HG02840 (cell line): ENCODE measurements around the gene WFIKKN2.

Experiments used
- ATAC-seq: cut with Tn5 transposase; IDR thresholded peaks from one replicate; pipeline ENCODE4 v1.9.1; 2021; ENCODE audit warnings: mild to moderate bottlenecking, moderate library complexity, moderate number of reproducible peaks; ENCODE audit not compliant: unreplicated experiment, low FRiP score

Gene WFIKKN2

DNA sequence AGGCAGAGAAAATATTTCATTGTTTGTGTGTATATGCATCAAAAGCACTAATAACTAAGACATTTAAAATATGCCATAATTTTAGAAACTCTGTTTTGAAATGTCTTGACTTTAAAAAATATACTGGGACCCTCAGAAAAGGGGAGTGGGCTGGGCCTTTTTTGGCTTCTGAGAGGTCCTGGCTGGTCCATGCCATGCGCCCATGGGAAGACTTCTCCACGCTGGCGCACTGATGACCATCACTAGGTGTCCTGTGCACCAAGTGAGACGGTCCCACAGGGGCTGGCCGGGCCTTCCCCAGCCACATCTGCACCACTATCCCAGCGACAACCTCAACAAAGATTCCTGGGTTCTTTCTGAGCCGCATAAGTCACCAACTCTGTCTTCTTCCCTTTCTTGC lies 27.0 kb upstream of the WFIKKN2 start:
- no peak for ATAC-seq

DNA sequence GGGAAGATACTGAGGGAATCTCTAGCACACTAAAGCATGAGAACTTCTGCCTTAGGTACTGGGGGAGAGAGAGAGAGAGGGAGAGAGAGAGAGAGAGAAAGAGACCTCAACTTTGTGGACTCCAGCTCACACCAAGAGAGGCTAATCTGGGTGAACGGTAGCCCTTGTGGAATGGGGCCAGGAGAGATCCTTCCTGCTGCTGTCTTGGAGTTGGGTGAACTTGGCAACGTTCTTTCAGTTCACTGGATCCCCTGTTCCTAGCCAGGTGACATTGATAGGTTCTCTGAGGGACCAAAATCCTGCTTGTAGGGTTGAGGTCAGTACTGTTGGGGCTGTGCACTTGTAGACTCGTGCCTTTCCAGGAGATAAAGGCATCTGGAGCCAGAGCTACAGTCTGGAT lies 26.5 kb upstream of the WFIKKN2 start:
- no peak for ATAC-seq

DNA sequence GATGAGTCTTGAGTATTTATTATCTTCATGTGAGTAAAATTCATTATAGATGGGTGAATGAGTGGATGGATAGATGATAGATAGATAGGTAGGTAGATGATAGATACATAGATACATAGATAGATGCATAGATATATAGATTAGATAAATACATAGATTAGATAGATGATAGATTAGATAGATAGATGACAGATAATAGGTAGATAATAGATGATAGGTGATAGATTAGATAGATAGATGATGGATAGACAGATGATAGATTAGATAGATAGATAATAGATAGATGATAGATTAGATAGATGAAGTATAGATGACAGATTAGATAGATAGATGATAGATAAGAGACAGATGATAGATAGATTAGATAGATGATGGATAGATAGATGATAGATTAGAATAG lies 21.8 kb upstream of the WFIKKN2 start:
- no peak for ATAC-seq

DNA sequence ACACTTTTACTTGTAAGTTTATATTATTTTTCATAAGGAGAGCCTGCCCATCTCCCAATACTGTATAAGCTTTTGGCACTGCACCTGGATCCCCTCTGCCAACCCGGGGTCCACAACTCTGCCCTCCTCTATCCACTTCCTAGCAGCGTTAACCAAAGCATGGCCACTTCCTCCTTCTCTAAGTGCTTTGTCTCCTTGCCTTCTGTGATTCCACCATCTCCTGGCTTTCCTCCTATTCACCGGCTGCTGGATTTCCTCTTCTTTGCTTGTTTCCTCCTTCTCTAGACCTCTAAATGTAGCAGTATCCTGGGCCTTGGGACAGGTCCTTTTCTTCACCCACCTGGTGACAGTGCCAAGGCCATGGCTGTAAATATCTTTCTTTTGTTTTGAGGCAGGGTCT lies 20.0 kb upstream of the WFIKKN2 start:
- ATAC-seq, result no peak

DNA sequence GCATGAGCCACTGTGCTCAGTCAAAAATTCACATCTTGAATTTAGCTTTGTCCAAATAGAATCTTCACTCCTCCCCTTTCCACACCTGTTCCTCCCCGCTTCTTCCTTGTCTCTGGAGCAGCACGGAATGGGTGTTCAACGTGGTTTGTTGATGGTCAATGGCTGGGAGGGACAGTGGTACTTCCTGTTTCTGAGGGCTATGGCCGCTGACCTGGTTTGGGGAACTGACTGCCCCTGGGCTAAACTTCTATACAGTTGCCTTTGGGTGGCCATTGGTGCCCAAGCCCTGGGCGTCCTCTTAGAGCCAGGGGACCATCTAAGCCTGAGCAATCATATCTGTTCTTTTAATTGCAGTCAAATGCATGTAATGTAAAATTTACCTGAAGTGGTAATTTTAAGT lies 19.1 kb upstream of the WFIKKN2 start:
- ATAC-seq, result no peak

DNA sequence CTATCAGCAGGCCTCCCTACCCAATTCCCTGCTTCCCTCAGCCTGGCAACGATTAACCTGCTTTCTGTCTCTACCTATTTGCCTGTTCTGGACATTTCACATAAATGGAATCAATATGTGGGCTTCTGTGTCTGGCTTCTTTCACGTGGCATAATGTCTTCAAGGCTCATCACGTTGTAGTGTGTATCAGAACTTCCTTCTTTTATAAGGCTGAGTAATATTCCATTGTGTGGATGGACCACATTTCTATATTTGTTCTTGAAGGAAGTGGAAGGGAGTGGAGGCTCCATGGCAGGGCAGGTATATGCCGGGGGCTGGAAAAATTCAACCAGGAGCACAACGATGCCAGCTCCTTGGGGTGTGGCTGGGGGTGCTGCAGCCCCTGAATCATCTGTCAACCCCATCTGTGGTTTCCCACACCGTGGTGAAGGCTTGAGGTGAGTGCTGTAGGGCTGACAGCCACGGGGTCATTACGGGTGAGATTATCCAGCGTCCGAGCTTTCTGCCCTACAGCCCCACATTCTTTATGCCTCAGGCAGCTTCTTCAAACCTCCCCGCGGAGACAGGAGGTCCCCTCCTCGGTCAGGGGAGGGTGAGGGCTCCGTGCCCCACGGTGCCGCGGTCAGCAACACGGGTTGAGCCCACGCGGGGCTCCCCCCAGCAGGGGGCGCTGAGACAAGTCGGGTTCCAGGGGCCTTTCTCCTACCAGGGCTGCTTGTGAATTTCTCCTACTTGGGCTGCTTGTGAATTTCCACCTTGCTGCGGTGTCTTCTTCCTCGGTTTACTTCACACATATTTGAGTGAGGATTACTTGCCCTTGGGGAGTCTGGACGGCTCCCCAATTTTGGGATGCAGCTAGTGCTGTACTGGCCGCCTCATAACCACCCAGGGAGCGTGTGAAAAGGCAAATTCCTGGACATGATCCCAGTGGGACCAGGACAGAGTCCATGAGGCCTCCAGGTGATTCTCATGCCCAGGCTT lies 18.3 kb upstream of the WFIKKN2 start:
- no peak for ATAC-seq

DNA sequence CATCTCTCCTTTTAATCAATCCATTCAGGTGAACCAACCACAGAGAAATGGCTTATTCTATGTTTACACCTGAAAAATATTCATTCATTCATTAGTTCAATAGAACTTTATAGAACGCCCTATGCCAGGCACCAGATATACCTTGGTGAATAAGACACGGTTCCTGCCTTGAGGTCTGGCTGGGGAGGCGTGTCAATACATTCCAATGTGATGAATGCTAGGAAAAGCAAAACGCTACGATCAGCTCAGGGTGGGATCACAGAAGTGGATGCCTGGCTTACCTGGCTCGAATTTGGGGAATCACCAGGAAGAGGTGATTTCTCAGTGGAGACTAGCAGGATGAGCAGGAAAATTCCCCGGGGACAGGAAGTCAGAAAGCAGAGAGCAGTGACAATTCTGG lies 17.5 kb upstream of the WFIKKN2 start:
- ATAC-seq, result no peak

DNA sequence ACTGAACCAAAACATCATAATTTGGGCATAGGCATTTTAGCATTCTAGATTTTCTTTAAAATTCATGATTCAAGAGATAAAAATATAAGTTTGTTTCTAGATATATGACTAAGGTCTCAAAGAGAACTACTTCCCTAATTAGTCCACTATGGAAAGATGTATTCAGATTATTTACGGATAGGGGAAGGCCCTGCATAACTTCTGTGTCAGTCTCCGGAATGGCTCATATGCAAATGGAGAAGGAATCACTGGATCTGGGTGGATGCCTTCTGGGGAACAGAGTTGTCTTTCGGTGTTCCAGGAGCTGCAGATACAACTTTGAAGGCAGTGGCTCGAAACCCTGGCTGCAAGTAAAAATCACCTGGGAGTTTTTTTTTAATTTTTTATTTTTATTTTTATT lies 17.1 kb upstream of the WFIKKN2 start:
- ATAC-seq, result no peak

DNA sequence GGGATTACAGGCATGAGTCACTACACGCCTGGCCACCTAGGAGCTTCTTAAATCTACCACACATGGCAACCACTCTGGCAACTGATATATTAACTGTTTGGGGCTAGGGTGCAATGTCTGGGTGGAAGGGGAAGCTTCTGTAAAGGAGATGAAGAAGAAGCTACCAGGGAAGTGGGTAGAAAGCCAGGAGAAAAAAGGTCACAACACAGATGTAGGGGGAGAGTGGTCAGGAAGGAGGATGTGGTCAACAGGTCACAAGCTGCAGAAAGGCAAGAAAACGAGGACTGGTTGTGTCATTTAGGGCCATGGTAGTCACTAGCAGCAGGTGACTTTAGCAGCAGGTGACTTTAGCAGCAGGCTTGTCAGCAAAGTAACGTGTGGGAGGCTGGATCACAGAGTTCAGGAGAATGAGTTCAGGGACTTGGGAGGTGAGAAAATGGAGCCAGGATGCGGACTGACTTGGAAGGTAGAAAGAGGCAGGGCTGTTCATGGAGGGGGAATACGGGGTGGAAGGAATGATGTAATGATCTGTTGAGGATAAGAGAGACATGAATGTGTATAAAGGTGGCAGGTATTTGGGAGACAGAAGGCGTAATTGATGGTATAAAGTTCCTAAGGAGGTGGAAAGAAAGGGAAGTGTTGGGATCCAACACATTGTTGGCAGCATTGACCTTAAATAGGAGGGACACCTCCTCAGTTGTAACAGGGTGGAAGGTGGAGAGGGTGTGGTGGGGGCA lies 16.3 kb upstream of the WFIKKN2 start:
- no peak for ATAC-seq

DNA sequence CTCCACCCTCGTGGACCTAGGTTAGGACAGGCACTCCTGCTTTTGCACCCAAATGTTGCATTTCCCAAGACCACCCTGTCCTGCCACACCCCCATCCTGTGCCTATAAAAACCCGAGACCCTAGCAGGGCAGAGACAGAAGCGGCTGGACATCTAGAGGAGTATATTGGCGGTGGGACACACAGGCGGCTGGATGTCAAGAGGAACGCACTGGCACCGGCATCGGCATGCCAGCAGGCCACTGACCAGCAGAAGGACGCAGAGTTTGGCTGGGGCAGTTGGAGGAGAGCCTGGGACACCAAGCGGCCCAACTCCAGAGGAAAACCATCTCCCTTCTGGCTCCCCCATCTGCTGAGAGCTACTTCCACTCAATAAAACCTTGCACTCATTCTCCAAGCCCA lies 14.7 kb upstream of the WFIKKN2 start:
- ATAC-seq, result no peak

DNA sequence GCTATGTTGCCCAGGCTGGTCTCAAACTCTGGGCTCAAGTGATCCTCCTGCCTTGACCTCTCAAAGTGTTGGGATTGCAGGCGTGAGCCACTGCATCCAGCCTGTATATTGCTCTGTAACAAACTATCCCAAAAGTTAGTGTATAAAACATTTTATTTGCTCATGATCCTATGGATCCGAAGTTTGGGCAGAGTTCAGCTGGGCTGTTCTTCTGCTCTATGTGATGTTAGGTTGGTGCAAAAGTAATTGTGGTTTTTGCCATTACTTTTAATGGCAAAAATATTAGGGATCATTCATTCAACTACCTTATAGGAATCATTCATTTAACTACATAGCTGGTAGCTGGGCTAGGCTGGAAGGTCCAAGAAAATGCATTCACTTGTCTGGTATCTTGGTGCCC lies 12.8 kb upstream of the WFIKKN2 start:
- ATAC-seq, result no peak

DNA sequence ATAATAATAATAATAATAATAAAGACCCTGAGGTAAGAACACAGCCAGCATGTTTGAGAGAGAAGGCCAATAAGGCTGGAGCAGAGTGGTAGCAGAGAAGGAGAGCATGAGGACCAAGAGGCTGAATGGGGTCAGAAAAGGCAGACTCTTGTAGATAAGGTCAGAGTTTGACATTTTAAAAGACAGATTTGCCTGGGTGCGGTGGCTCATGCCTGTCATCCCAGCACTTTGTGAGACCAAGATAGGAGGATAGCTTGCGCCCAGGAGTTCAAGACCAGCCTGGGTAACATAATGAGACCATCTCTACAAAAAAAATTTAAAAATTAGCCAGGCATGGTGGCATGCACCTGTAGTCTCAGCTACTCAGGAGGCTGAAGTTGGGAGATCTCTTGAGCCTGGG lies 11.0 kb upstream of the WFIKKN2 start:
- no peak for ATAC-seq

DNA sequence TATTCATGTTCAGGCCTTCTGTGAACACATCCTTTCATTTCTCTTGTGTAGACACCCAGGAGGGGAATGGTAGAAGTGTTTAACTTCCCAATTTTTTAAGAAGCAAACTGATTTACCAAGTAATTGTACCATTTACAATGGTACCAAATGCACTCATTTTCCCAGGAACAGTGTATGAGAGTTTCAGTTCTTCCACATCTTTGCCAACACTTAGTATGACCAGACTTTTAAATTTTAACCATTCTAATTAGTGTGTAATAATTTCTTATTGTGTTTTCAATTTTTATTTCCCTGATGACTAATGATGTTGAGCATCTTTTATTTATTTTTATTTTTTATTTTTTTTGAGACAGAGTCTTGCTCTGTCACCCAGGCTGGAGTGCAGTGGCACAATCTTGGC lies 10.2 kb upstream of the WFIKKN2 start:
- ATAC-seq, result no peak

DNA sequence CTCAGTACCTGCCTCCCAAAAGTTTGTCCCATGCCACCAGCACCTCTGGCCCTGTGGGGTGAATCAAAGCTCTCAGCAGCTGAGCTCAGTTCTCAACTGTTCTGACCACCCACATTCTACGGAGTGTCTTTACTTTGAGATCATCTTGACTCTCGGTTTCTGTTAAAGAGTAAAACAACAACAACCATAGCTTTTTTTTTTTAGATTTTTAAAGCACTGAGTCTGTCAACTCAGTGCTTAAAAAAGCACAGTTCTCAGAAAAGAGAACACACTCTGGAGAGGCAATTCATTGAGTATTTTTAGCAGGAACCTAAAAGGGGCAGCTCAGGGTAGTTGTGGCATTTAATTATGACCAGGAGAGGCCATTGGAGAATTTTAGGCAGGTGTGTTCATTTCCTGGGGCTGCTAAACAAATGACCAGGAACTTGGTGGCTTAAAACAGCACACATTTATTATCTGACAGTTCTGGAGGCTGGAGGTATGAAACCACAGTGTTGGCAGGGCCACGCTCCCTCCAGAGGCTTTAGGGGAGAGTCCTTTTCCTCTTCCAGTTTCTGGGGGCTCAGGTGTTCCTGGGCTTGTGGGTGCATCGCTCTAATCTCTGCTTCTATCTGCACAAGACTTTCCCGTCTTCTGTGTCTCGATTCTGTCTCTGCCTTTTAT lies 6.7 kb upstream of the WFIKKN2 start:
- no peak for ATAC-seq

DNA sequence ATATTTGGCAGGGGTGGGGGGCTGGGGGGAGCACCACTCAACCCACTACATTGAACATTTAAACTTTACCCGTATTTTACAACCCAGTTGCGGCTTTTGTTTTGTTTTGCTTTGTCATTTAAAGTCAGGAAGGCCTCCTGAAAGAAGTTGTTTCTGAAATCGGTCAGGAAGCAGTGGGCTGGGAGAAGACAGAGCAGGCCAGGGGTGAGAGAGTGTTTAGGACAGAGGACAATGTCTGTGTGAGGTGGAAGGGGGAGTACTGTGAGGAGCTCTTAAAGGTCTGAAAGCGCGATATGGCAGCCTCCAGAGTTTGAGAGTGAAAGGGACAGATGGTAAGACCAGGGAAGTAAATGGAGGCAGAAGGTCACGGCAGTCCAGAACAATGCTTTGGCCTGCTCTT lies 6.1 kb upstream of the WFIKKN2 start:
- no peak for ATAC-seq

DNA sequence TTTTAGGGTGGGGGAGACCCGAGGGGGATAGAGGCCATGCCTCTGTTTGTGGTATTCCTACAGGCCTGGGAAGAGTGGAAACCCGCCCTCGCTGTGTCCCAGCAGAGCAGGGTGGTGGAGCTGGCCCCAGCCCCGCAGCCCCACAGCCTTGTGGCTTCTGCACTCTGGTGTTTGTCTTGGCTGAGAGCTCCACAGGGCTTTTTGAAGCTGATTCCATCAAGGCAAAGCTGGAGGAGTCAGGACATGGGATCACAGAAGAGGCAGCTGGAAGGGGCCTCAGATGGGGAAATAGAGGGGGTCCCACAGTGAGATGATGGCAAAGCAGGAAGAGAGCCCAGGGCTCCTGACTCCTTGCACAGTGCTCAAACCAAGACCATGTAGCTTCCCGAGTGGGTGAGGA lies 5.0 kb upstream of the WFIKKN2 start:
- no peak for ATAC-seq

DNA sequence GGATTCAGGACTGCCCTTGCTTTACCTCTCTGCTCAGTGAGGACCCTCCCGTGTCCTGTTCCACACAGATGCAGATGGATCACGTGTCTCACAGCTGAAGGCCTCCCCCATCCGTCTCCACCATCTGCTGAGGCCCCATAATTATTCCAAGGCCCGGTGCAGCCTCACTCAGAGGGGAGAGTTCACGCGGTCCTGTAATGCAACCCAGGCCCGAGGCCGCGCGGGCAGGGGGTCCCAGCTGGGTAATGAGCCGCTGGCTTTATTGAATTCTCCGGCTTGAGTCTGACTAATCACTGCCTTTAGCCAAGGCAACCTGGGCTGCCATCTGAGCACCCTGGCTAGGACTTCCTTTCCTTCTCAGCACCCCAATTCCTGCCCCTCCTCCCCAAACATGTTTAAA lies 4.4 kb upstream of the WFIKKN2 start:
- no peak for ATAC-seq

DNA sequence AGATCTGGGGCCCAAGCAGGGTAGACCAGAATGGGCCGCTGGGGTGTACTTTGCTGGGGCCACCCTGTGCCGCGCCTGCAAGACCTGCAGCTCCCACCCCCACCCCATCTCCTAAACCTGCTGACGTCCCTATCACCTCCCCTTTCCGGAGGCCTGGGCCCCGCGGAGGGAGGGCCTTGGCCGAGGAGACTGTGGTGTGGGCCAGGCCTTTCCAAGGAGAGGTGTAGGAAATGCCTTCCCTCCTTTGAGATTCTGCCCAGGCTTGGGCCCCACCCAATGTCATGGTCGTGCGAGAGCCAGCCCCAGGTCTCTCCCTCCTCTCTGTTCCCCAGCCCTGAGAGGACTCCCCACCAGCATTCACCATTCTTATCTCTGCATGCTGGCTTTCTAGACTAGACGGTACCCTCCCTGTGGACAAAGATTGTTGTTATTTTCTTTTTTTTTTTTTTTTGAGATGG lies 3.9 kb upstream of the WFIKKN2 start:
- ATAC-seq, result no peak

DNA sequence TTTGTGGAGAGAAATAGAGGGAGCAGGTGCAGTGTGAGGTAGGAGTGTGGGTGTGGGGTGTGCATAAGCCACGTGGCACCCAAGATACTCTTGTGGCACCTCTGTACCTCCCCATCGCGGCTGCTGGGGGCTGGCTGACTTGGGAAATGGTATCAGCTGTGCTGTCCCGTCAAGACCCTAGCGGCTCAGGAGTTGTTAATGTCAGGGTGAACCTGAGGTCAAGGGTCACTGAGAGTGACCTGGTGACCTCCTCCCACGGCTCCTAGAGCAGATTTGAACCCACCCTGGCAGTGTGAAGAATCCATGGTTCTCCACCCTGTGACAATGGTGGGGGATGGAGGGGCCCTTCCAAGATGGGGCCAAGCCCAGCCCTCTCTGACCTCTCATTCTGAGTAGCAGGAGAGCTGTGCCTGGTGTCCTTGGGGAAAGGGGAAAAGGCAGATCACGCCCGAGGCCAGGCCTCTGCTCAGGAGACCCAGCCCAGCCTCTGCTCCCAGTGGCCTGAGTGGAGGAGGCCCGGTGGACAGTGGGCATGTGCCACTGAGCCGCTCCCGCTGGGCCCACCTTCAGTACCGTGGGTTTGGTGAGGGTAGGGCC lies 3.0 kb upstream of the WFIKKN2 start:
- ATAC-seq, result no peak

DNA sequence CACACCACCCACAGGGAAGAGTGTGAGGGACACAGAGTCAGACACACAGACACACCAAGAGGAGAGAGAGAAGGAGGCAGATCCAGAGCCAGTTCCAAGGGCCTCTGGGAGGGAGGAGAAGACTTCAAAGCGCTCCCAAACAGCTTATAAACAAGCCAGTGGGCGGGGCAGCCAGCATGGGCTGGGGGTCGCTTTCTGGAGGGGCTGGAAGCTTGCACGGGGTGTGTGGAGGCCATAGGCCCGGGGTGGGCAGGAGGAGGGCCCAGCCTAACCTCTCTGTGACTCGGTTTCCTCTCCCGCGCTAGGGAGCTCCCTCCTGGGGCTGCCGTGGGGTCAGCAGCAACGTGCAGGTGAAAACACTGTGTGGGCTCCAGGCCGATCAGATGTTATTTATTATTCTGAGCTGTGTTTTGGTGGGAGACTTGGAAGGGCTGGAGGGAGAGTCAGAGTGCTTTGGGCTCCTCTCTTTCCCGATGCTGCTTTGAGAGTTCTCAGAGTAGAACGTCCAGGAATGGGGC lies 2.5 kb upstream of the WFIKKN2 start:
- ATAC-seq, result no peak
